ENCODE data around the gene CNEP1R1.

CNEP1R1 gene

GRCh38 chr16:50021544-50021943 is 3.5 kb upstream of the CNEP1R1 start:
- DNase-seq = no peak

GRCh38 chr16:50023641-50024040 is 1.4 kb upstream of the CNEP1R1 start:
- no peak for DNase-seq

- no peak for DNase-seq
Measured at GRCh38 chr16:50024207-50024606, 818 bp upstream of the CNEP1R1 start.

GRCh38 chr16:50025537-50025931 is 509 bp downstream of the CNEP1R1 start:
- DNase-seq = no peak

GRCh38 chr16:50027829-50028228 is 2.8 kb downstream of the CNEP1R1 start:
- DNase-seq = no peak

- no peak for DNase-seq
Measured at GRCh38 chr16:50035468-50035992, 10.5 kb downstream of the CNEP1R1 start.

- no peak for DNase-seq
Measured at GRCh38 chr16:50036426-50036825, 11.4 kb downstream of the CNEP1R1 start.

- DNase-seq = no peak
Measured at GRCh38 chr16:50037662-50038220, 12.7 kb downstream of the CNEP1R1 start.

GRCh38 chr16:50038286-50038685 is 13.3 kb downstream of the CNEP1R1 start:
- DNase-seq = no peak

- no peak for DNase-seq
Measured at GRCh38 chr16:50038756-50039529, 13.9 kb downstream of the CNEP1R1 start.

- DNase-seq = no peak
Measured at GRCh38 chr16:50040018-50040417, 15.0 kb downstream of the CNEP1R1 start.

GRCh38 chr16:50040710-50041109 is 15.7 kb downstream of the CNEP1R1 start:
- no peak for DNase-seq

GRCh38 chr16:50043358-50043757 is 18.3 kb downstream of the CNEP1R1 start:
- no peak for DNase-seq

GRCh38 chr16:50045412-50045811 is 20.4 kb downstream of the CNEP1R1 start:
- DNase-seq = no peak

- DNase-seq = no peak
Measured at GRCh38 chr16:50046853-50047252, 21.8 kb downstream of the CNEP1R1 start.

GRCh38 chr16:50047864-50048263 is 22.8 kb downstream of the CNEP1R1 start:
- DNase-seq = no peak

- no peak for DNase-seq
Measured at GRCh38 chr16:50050802-50051201, 25.8 kb downstream of the CNEP1R1 start.

- DNase-seq = no peak
Measured at GRCh38 chr16:50056226-50056625, 31.2 kb downstream of the CNEP1R1 start.

- DNase-seq = no peak
Measured at GRCh38 chr16:50058091-50058771, 33.2 kb downstream of the CNEP1R1 start.

GRCh38 chr16:50059111-50059510 is 34.1 kb downstream of the CNEP1R1 start:
- no peak for DNase-seq

GRCh38 chr16:50059669-50060068 is 34.6 kb downstream of the CNEP1R1 start:
- DNase-seq = no peak

GRCh38 chr16:50061326-50061725 is 36.3 kb downstream of the CNEP1R1 start:
- DNase-seq = no peak

GRCh38 chr16:50065241-50065623 is 40.2 kb downstream of the CNEP1R1 start:
- no peak for DNase-seq
